BLaER1 treated with 17β-estradiol and CSF1 and Interleukin-3, amounts not matched to agents 10 nM and 100 nM (cell line): ENCODE data around the gene HSPG2.

Source experiments
- H3K27ac ChIP-seq, 11 experiments: shearing (Covaris generic); formaldehyde crosslinking; 2 replicates each; pipeline ENCODE4 v1.8.1; 2022
- H3K27me3 ChIP-seq, 11 experiments: shearing (Covaris generic); formaldehyde crosslinking; 2 replicates each; pipeline ENCODE4 v1.8.1; 2022
- H3K36me3 ChIP-seq, 11 experiments: shearing (Covaris generic); formaldehyde crosslinking; 2 replicates each; pipeline ENCODE4 v1.8.1; 2022
- H3K4me1 ChIP-seq, 10 experiments: shearing (Covaris generic); formaldehyde crosslinking; 2 replicates each; pipeline ENCODE4 v1.8.1; 2022
- H3K4me2 ChIP-seq, 11 experiments: shearing (Covaris generic); formaldehyde crosslinking; 2 replicates each; pipeline ENCODE4 v1.8.1; 2022
- H3K4me3 ChIP-seq, 10 experiments: shearing (Covaris generic); formaldehyde crosslinking; 2 replicates each; pipeline ENCODE4 v1.8.1; 2022
- H3K9ac ChIP-seq, 11 experiments: shearing (Covaris generic); formaldehyde crosslinking; 2 replicates each; pipeline ENCODE4 v1.8.1; 2022
- H3K9me3 ChIP-seq, 11 experiments: shearing (Covaris generic); formaldehyde crosslinking; replicated peaks in 1 of 11; 2 replicates each; pipeline ENCODE4 v1.8.1; 2022
- H4K20me1 ChIP-seq, 11 experiments: shearing (Covaris generic); formaldehyde crosslinking; 2 replicates each; pipeline ENCODE4 v1.8.1; 2022
- Cebpa-rat ChIP-seq, 11 experiments: shearing (Covaris generic); IDR thresholded peaks; 2 replicates each; pipeline ENCODE4 v1.8.1; 2022

Gene HSPG2

GRCh38 chr1:21898326-21899200, 38.5 kb downstream of the HSPG2 start:
- Histone ChIP-seq H4K20me1 (no peaks in the 10 kb centered on the region; a peak in 3 of 22 replicates), H3K27ac (peak overlapping the region in 6 of 11 experiments; percentile 88 to 93 (median 91); a peak in 10 of 22 replicates), H3K36me3 (peaks cover 0 to 28% (median 14%) of the 10 kb centered on the region in 11 experiments; a peak in 10 of 22 replicates), H3K9ac (peak overlapping the region in 5 of 11 experiments; percentile 6 to 80 (median 18); a peak in 3 of 22 replicates), H3K4me1 (peaks cover 43 to 97% (median 94%) of the 10 kb centered on the region in 10 experiments), H3K9me3 (no peaks in the 10 kb centered on the region), H3K4me2 (peak overlapping the region in 9 of 11 experiments; percentile 85 to 95 (median 90); a peak in 16 of 22 replicates), H3K4me3 (no peak overlapping the region), H3K27me3 (no peaks in the 10 kb centered on the region)
- no peak for TF ChIP-seq Cebpa-rat (IDR thresholded peaks at IDR 0.05)

- no peak overlapping the region for H3K4me3 ChIP-seq
- peak overlapping the region in 3 of 11 experiments; percentile 48 to 91 (median 91); a peak in 3 of 22 replicates for H3K27ac ChIP-seq
- peak overlapping the region in 8 of 11 experiments; percentile 50 to 95 (median 91); a peak in 14 of 22 replicates for H3K4me2 ChIP-seq
These were observed 39.3 kb downstream of the HSPG2 start for GRCh38 chr1:21897844-21898243.

GRCh38 chr1:21896652-21897532, 40.2 kb downstream of the HSPG2 start:
- Histone ChIP-seq H3K4me1 (peaks cover 31 to 81% (median 77%) of the 10 kb centered on the region in 10 experiments), H4K20me1 (no peaks in the 10 kb centered on the region; a peak in 4 of 22 replicates)

More at GRCh38 chr1:21897844-21898243, 39.3 kb downstream of the HSPG2 start:
- Histone ChIP-seq H3K4me1 (peaks cover 40 to 90% (median 87%) of the 10 kb centered on the region in 10 experiments), H3K9me3 (no peaks in the 10 kb centered on the region), H3K9ac (no peak overlapping the region), H4K20me1 (no peaks in the 10 kb centered on the region; a peak in 4 of 22 replicates), H3K36me3 (peaks cover 0 to 35% (median 18%) of the 10 kb centered on the region in 11 experiments; a peak in 11 of 22 replicates), H3K27me3 (no peaks in the 10 kb centered on the region)
- TF ChIP-seq Cebpa-rat (IDR thresholded peaks at IDR 0.05): no peak

GRCh38 chr1:21896026-21896425, 41.1 kb downstream of the HSPG2 start:
- Histone ChIP-seq H3K36me3 (peaks cover 0 to 52% (median 25%) of the 10 kb centered on the region in 11 experiments; a peak in 12 of 22 replicates), H3K9ac (peak overlapping the region in 6 of 11 experiments; percentile 11 to 57 (median 47); a peak in 9 of 22 replicates), H3K27ac (peak overlapping the region in 5 of 11 experiments; percentile 6 to 56 (median 34); a peak in 7 of 22 replicates), H3K27me3 (no peaks in the 10 kb centered on the region), H4K20me1 (no peaks in the 10 kb centered on the region; a peak in 4 of 22 replicates), H3K4me2 (peak overlapping the region in 9 of 11 experiments; percentile 46 to 95 (median 85); a peak in 17 of 22 replicates), H3K9me3 (no peaks in the 10 kb centered on the region), H3K4me3 (no peak overlapping the region), H3K4me1 (peaks cover 22 to 72% (median 69%) of the 10 kb centered on the region in 10 experiments)
- TF ChIP-seq Cebpa-rat (IDR thresholded peaks at IDR 0.05): no peak

More at GRCh38 chr1:21896652-21897532, 40.2 kb downstream of the HSPG2 start:
- H3K4me3 ChIP-seq: no peak overlapping the region
- peak overlapping the region in 7 of 11 experiments; percentile 6 to 56 (median 25); a peak in 8 of 22 replicates for H3K27ac ChIP-seq
- H3K9me3 ChIP-seq: no peaks in the 10 kb centered on the region
- no peaks in the 10 kb centered on the region for H3K27me3 ChIP-seq
- TF ChIP-seq Cebpa-rat (IDR thresholded peaks at IDR 0.05): no peak
- H3K4me2 ChIP-seq: peak overlapping the region; percentile 23 to 95 (median 77); a peak in 21 of 22 replicates
- peaks cover 0 to 44% (median 18%) of the 10 kb centered on the region in 11 experiments; a peak in 12 of 22 replicates for H3K36me3 ChIP-seq
- H3K9ac ChIP-seq: peak overlapping the region in 8 of 11 experiments; percentile 11 to 57 (median 41); a peak in 10 of 22 replicates

DNA sequence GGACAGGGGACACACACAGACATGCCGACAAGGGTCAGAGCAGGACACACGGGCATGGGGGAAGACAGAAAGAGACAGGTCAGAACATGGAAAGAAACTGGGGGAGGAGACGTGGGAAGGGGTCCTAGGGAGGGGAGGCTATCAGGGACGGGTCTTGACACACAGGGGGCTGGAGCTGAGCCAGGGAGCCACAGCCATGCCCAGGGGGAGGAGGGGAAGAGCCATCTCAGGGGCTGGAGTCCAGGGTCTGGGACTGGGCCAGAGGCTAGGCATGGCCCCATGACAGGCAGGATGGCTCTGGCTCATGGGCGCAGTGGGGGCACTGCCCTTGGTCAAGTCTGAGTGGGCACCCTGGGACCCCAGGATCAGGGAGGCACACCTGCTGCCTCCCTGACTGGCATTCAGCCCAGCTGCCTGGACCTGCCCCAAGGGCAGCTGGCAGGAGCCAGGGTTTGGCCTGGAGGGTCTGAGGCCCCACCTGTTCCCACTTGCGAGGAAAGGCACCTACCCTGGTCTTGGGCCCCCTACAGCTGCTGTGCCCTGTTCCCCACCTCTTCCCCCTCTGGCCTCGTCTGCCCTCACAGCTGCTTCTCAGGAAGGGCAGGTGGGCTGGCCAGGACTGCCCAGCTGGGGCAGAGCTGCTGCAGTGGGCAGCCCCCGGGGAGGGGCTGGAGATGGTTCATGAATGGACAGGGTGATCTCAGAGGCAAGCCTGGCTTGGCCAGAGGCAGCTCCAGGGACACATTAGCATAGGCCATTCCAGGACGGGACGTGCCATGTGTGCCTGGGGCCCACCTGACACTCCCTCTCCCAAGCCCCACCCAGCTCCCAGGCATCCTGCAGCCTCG, 42.9 kb downstream of the HSPG2 start:
- Histone ChIP-seq H3K4me2 (peak overlapping the region in 3 of 11 experiments; percentile 3 to 85 (median 18); a peak in 1 of 22 replicates), H4K20me1 (no peaks in the 10 kb centered on the region; a peak in 4 of 22 replicates), H3K9ac (peak overlapping the region in 3 of 11 experiments; percentile 1 to 24 (median 23); a peak in 2 of 22 replicates), H3K27me3 (no peaks in the 10 kb centered on the region), H3K4me3 (no peak overlapping the region), H3K9me3 (no peaks in the 10 kb centered on the region), H3K27ac (peak overlapping the region in 4 of 11 experiments; percentile 11 to 51 (median 14); a peak in 3 of 22 replicates), H3K4me1 (peaks cover 6 to 54% (median 51%) of the 10 kb centered on the region in 10 experiments; a peak in 19 of 20 replicates), H3K36me3 (peaks cover 0 to 70% (median 41%) of the 10 kb centered on the region in 11 experiments; a peak in 15 of 22 replicates)
- TF ChIP-seq Cebpa-rat (IDR thresholded peaks at IDR 0.05): no peak

DNA sequence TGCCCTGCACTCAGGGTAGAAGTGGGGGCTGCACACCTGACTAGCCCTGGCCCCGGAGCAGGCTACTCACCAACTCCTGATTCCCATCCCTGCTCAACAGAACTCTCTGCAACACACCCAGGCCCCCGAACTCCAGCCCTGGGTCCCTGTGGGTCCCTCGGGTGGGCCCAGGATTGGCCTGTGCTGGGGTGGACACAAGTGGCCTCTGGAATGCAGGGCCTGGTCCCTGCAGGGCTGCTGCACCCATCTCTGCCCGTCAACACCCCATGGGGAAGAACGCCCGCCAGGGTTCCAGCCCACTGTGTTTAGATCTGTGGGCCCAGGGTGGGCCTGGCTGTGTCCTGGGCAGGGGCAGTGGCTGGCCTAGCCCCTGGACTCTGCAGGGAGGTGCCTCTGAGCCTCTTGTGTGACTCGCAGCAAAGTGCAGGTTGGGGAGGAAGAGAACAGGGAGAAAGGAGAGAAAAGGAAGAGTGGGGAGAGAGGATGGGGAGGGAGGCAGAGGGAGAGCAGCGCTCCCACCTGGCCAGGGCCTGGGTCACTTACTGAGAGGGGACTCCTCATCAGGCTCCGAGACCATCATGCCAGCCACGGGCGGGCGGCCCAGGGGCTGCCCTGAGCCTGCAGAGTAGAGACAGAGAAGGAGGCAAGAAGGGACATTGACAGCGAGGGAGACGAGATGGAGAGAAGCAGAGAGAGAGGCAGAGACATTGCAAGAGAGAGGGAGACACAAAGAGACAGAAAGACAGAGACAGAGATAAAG, 43.9 kb downstream of the HSPG2 start:
- no peak for TF ChIP-seq Cebpa-rat (IDR thresholded peaks at IDR 0.05)
- H3K9me3 ChIP-seq: no peaks in the 10 kb centered on the region
- H3K27me3 ChIP-seq: no peaks in the 10 kb centered on the region
- H3K9ac ChIP-seq: peak overlapping the region in 3 of 11 experiments; percentile 8 to 29 (median 23); a peak in 3 of 22 replicates
- H4K20me1 ChIP-seq: no peaks in the 10 kb centered on the region; a peak in 3 of 22 replicates
- H3K4me2 ChIP-seq: no peak overlapping the region
- H3K4me3 ChIP-seq: no peak overlapping the region
- peak overlapping the region in 1 of 11 experiments; percentile 51; a peak in 2 of 22 replicates for H3K27ac ChIP-seq
- peaks cover 6 to 44% (median 41%) of the 10 kb centered on the region in 10 experiments; a peak in 19 of 20 replicates for H3K4me1 ChIP-seq
- H3K36me3 ChIP-seq: peaks cover 0 to 80% (median 43%) of the 10 kb centered on the region in 11 experiments; a peak in 17 of 22 replicates
